ENCODE results near the gene VENTX. TPM values are rescaled to one million over a fixed set of nuclear protein-coding genes. Genes with fewer than 3 reads are reported as not detected.

VENTX gene
- total RNA-seq, 1 donor from 2014 or later, result not detected

DNA sequence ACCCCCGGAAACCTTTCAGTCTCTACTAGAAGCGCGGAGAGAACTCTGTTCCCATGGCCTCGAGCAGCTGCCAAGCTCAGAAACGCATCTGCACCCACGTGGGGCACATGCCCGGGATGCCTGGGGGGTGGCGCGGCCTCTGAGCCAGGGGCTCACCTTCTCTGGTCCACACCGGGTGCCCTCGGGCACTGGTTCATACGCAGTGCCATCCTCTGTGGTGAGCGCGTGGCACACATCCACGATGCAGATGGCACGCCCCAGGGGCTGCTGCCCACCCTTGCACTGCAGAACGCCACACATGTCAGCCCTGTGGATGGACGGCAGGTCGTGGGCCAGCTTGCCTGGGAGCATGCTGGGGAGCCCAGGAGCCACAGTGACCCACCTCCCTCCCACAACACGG, 32.5 kb downstream of the VENTX start:
- intact Hi-C loops (cut with micrococcal nuclease), result loop anchor here (10.0 kb wide), 1 partner anchor 305 kb away; no protein-coding TSS in a partner anchor

DNA sequence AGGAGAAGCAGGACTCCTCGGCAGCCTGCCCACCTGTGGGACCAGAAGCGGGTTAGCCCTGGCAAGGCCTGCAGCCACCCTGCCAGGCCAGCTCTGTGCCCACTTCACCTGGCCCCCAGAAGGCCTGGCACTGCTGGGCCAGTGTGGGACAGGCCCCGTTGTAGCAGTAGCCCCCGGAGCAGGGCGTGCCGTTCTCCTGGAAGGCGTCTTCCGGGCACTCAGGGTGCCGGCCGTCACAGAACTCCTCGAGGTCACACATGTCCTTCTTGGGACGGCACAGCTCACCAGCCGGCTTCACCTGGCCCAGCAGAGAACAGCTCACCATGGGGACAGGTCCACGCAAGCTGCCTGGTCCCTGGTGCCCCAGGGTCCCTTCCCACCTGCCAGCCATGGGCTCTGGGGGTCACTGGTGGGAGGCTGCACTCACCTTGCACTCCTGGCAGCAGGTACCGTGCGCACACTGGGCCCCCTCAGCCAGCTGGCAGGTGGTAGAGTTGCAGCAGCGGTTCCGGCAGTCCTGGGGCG, 33.2 kb downstream of the VENTX start:
- intact Hi-C loops (cut with micrococcal nuclease), result loop anchor here (10.0 kb wide), 1 partner anchor 306 kb away; no protein-coding TSS in a partner anchor

DNA sequence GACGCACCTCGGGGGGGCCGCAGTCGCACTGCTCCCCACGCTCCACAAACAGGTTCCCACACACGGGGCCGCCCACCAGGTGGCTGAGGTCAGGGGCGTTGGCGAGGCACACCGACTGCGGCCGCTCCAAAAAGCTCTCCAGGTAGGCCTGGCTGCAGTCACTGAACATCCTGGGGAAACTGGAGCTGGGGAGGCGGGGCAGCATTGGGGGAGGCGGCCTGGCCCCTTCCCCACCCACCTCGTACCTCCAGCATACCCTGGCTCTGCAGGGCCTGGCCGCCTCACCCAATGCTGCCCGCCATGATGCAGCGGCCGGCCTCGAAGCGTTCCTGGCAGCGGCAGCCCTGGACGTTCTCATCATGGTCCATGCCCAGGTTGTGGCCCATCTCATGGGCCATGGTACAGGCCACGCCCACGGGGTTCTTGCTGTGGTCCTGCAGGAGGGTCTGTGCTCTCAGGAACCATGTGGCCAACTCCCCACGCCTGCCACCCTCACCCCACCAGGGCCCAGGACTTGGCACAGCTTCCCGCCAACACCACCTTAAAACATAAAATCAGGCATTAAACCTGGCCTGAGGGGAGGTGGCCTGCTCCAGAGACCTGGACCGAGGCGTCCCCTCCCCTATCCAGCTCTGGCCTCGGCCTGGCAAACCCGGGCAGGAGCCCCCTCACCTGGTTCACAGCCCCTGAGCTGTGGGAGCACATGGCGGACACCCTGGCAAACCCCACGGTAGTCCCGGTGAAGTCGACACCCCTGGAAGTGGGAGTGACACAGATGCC, 34.1 kb downstream of the VENTX start:
- intact Hi-C loops (cut with micrococcal nuclease), result loop anchor here (10.0 kb wide), 1 partner anchor 307 kb away; no protein-coding TSS in a partner anchor

DNA sequence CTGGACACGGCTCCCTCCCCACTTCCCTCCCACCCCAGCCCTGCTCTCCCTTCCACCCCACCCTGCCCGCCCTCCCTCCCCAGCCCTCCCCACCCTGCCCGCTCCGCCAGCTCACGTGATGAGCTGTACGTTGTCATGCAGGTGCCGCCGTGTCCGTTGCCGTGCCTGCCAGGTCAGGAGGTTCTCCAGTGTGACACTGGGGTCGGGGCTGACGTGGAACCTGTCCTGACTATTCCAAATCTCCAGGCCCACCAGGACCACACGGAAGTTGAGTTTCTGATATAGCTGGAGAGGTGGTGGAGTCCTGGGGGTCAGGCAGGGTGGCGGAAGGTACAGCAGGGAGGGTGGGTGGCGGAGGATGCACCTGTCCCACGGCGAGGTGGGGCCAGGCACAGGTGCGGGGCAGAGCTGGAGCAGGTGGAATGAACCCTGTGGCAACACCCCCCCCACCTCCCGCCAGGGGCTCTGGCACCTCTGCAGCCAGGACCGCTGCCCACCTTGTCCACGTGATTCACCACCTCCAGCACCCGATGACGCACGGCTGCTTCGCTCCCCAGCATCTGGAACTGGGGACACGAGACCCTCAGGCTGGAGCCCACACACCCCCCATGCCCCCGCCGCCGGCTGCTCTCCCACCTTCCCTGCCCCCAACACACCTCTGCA, 34.8 kb downstream of the VENTX start:
- intact Hi-C loops (cut with micrococcal nuclease), result loop anchor here (10.0 kb wide), 1 partner anchor 308 kb away; no protein-coding TSS in a partner anchor

DNA sequence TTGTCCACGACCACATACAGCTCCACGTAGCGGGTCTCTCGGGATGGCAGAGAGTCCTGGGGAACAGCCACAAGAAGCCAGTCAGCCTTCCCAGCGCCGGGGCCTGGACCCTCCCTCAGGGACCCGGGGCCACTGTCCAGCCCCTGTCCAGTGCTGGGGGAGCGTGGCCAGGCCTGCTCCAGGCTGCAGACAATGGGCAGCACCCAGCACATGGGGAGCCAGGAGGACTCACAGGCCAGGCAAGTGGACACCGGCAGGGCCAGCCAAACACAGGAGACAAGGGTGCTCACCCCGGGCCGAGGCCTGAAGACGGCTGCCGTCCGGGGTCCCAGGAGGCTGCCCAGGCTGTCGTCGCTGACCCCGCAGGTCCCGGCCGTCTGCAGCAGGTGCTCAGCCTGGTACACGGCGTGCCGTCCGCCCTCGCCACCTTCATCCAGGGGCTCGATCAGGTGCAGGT, 35.3 kb downstream of the VENTX start:
- intact Hi-C loops (cut with micrococcal nuclease), result loop anchor here (10.0 kb wide), 1 partner anchor 308 kb away; no protein-coding TSS in a partner anchor

DNA sequence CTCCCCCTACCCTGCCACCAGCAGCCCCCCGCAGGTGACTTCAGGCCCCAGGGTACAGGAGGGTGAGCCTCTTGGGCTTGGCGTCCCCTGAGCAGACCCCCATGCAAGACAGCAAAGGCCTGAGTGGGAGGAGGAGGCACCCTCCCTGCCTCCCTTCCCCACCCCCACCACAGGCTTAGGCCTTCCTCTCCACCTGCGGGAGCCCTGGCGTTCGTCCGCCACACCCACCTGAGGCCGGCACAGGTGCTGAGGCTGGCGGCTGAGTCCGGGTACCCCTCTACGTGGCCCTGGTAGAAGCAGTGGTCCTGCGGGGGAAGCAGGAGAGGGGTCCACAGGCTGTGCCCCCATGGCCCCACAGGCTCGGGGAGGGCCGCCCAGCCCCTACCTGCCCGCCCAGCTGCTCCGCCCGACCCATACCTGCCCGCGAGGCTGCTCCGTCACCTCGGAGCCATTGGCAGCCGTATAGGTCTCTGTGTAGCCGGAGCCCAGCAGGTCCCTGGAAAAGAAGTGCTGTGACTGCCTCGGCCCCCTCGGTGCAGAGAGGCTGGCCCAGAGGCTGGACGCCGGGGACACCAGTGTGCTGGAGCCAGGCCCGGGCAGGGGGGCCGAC, 36.0 kb downstream of the VENTX start:
- intact Hi-C loops (cut with micrococcal nuclease), result loop anchor here (2.0 to 10.0 kb wide), 2 partner anchors 15 to 309 kb away; no protein-coding TSS in a partner anchor

GRCh38 chr10:133274751-133275683, 37.4 kb downstream of the VENTX start:
- intact Hi-C loops (cut with micrococcal nuclease), result loop anchor here (1.0 to 10.0 kb wide), 5 partner anchors 13 to 310 kb away; no protein-coding TSS in a partner anchor

DNA sequence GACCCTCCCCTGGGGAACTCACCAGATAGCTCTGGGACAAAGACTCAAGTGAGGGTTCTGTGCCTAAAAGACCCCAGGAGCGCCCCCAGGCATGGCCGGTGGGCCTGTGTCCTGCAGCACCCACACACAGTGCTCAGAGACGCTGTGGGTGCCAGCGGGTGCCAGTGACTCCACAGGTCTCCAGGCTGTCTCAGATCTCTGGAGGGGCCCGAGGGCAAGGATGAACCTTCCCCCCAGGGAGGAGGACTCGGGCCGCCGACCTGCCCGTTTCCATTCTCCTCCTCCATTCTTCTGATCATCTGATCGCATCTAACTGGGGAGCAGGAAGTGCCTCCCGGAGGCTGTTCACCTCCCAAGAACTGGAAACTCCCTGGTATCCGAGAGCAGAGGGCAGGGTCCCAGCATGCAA, 38.0 kb downstream of the VENTX start:
- intact Hi-C loops (cut with micrococcal nuclease), result loop anchor here (1.0 to 10.0 kb wide), 7 partner anchors 13 to 311 kb away; partner anchors contain the start of gene ECHS1

GRCh38 chr10:133276100-133276434, 38.4 kb downstream of the VENTX start:
- intact Hi-C loops (cut with micrococcal nuclease), result loop anchor here (1.0 to 10.0 kb wide), 3 partner anchors 97 to 311 kb away; partner anchors contain the start of gene ECHS1

DNA sequence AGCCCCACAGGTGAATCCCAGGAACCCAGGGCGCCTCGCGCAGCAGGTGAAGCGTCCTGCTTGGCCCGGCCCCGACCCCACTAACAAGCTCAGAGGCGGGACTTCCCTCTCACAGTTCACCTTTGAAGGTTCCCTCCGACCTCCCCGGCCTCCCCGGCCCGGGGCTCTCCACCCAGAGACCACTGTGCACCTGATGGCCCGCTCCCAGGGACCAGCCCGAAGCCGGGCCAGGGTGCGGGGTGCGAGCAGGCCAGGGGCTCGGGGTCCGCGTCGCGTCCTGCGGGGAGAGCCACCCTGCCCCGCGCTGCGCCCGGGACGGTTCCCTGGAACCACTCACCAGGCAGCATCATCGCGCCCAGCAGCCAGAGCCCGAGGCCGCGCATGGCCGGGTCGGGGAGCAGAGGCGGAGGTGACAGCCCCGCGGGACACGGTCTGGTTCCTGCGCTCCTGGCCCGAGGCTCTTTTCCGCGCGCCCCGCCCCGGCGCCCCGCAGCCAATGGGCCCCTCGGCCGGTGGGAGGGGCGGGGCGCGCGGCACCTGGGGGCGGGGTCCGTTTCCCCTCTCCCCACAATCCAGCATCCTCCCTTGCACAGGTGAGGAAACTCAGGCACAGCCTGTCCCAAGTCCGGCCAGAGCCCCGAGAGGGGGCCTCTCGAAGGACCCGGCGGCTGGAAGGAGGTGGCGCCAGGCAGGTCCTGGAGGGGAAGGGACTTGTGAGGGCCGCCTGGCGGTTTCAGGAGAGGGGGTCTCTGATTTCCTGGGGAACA, 39.0 kb downstream of the VENTX start, which contains the start of gene ADAM8:
ADAM8 (minus strand) TSS at position 434 of the 767 bp plus-strand sequence; CDS start at position 383, 51 bp downstream.
- intact Hi-C loops (cut with micrococcal nuclease), result loop anchor here (1.0 to 10.0 kb wide), 3 partner anchors 97 to 312 kb away; partner anchors contain the start of gene ECHS1

DNA sequence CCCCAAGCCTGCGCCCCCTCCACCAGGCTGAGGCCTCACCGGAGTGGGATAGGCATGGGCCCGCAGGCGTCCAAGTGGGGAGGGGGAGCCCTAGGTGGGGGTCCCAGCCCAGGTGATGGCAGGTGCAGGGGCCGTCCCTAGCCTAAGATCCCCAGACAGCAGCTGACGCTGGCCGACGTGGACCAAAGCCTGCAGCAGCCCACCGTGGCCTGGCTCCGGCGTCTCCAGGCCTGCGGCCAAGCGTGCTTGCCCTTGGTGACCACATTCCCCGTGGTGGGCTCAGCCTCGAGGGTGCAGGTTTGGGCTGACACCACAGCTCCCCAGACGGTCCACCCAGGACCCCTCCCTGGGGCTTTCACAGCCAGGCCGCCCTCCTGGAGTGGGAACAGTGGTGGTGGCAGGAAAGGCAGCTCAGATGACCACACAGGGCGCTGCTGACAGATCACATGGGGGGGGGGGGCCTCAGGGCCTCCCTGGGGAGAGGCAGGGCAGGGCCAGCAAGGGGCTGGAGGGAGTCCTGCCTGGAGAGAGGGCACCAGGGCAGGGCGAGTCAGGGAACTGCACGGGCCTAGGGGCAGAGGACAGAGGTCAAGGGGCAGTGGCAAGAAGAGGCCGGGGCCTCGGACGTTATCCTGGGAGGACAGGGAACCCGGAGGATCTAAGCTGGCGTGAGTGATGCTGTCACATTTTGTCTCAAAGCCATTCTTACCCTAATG, 39.8 kb downstream of the VENTX start:
- intact Hi-C loops (cut with micrococcal nuclease), result loop anchor here (10.0 kb wide), 1 partner anchor 313 kb away; no protein-coding TSS in a partner anchor

DNA sequence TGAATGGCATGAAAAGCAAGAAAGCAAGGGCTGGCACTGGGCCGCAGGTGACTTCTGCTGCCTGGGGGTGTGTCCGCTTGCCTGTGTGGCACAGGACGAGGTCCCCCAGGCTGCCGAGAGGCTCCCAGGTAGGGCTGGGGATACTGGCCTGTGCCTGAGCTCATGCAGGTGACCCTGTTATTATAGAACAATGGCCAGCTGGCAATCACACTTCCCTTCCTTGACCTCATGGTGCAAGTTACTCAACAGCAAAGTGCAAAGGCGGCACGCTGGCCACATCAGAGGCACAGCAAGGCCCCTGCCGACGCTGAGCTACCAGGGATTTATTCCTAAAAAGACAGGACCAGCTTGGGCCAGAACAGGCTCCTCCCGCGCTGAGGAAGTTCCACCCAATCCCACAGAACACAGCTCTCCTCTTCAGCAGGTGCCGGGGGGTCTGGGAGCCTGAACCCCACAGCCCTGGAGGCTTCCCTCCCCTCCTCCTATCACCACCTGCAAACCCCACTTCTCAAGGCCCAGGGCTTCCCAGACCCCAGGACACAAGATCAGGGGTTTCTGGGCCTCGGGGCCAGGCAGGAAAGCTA, 40.4 kb downstream of the VENTX start:
- intact Hi-C loops (cut with micrococcal nuclease), result loop anchor here (10.0 kb wide), 1 partner anchor 313 kb away; no protein-coding TSS in a partner anchor

GRCh38 chr10:133278577-133279265, 41.1 kb downstream of the VENTX start:
- intact Hi-C loops (cut with micrococcal nuclease), result loop anchor here (10.0 kb wide), 1 partner anchor 314 kb away; no protein-coding TSS in a partner anchor

- intact Hi-C loops (cut with micrococcal nuclease), result loop anchor here (10.0 kb wide), 1 partner anchor 315 kb away; no protein-coding TSS in a partner anchor
Measured at GRCh38 chr10:133279326-133280226, 41.9 kb downstream of the VENTX start.

DNA sequence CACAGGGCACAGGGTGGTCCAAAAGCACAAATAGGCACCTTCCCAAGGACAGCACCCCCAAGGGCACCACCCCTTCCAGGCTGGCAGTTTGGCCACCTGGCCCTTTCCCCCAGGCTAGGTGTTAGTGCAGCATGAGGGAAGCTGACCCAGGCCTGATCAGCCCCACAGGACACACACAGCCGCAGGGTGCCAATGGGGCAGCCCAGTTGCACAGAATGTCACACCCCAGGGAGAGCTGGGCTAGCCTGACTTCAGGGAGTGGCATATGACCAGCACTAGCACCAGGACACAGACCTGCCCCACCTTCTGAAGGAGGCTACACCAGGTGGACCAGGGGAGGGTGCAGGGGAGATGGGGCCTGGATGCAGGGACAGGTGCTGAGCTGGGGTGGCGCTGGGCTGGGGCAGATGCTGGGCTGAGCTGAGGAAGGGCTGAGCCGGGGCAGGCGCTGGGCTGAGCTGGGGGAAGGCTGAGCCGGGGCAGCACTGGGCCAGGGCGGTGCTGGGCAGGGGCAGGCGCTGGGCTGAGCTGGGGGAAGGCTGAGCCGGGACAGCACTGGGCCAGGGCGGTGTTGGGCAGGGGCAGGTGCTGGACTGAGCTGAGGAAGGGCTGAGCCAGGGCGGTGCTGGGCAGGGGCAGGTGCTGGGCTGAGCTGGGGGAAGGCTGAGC, 42.9 kb downstream of the VENTX start:
- intact Hi-C loops (cut with micrococcal nuclease), result no loop called here

DNA sequence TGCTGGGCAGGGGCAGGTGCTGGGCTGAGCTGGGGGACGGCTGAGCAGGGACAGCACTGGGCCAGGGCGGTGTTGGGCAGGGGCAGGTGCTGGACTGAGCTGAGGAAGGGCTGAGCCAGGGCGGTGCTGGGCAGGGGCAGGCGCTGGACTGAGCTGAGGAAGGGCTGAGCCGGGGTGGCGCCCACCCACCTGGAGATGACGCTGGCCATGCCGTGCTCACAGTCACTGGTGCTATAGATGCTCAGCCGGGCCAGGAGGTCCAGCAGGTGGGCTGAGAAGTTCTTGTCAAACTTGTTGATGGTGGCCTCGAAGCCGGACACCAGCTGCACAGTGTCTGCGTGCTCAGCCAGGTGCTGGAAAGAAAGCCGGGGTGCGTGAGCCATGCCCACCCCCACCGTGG, 43.4 kb downstream of the VENTX start:
- intact Hi-C loops (cut with micrococcal nuclease), result no loop called here
